NCI-H82 treated with DMSO at 0.1 percent for 48 hours (cell line): ENCODE measurements around the gene CCN2.

Experiments used
- DNase-seq: peaks from one replicate; lab custom pipeline; 2025; ENCODE audit not compliant: unreplicated experiment; lab: John Stamatoyannopoulos, UW

The CCN2 gene

DNA sequence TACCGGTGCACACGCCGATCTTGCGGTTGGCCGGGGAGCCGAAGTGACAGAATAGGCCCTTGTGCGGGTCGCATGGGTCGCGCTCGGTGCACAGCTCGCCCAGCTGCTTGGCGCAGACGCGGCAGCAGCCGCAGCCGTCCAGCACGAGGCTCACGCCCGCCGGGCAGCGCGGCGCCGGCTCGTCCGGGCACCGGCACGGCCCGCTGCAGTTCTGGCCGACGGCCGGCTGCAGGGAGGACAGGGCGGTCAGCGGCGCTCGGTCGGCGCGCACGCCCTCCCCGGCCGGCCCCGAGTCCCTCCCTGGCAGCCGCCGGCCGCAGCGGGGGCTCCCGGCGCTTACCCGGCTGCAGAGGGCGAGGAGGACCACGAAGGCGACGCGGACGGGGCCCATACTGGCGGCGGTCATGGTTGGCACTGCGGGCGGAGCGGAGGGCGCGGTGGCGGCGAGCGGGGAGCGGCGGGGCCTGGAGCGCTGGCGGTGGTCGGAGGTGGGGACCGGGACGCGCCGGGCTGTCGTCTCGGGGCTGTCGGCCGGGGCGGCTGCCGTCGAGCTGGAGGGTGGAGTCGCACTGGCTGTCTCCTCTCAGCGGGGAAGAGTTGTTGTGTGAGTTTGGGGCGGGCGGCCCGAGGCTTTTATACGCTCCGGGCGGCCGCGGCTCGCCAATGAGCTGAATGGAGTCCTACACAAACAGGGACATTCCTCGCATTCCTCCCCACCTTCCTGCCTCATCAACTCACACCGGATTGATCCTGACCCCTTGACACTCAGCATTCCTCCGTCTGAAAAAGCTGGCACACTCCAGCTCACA lies at the start of gene CCN2:
TSS of gene CCN2 (minus strand) at position 606 of the 809 bp plus-strand sequence. CDS start at position 406, 200 bp downstream.
- DNase-seq, result no peak

DNA sequence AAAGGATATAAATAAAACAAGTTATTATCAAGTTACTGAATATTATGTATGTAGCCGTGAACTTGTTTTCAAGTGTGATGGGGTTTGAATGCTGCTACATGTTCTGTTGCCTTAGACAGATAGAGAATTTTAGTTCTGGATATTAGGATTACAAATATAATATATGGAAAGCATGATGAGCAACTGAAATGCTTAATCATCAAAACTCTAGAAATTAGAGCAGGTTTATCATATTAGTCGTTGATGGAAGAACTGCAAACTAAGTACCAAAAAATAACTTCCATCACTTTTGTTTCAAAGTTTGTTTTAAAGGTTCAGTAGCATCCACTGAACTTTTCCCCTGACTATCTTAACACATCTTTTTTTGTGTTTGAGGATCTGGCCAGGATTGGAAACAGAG lies 49.1 kb upstream of the CCN2 start:
- no peak for DNase-seq

DNA sequence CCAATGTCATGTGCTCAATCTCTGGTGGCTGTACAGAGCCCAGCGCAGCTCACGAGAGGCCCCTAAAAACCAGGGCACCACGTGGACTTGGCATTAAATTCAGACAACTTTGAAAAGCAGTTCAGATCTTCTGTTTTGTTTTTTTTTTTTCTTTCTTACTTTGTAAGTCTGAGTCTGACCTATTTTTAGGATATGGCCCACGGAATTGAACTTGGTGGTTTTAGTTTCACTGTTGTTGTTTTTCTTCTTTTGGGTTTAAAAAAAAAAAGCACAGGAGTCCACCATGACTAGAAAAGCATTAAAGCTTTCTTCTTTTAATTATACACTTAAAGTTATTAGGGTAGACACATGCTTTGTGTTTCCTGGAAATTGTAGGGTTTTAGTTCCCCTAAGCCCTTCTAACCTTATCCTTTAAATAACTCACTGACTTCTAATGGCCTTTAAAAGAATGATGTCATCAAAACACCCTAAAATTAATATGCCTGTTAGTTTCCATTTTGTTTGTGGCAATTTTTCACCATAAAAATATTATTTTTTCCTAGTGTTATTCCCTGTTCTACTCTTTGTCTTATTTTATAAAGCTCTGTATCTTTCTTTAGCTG lies 48.5 kb upstream of the CCN2 start:
- DNase-seq, result no peak

GRCh38 chr6:131998255-131998982 lies 47.2 kb upstream of the CCN2 start:
- no peak for DNase-seq

DNA sequence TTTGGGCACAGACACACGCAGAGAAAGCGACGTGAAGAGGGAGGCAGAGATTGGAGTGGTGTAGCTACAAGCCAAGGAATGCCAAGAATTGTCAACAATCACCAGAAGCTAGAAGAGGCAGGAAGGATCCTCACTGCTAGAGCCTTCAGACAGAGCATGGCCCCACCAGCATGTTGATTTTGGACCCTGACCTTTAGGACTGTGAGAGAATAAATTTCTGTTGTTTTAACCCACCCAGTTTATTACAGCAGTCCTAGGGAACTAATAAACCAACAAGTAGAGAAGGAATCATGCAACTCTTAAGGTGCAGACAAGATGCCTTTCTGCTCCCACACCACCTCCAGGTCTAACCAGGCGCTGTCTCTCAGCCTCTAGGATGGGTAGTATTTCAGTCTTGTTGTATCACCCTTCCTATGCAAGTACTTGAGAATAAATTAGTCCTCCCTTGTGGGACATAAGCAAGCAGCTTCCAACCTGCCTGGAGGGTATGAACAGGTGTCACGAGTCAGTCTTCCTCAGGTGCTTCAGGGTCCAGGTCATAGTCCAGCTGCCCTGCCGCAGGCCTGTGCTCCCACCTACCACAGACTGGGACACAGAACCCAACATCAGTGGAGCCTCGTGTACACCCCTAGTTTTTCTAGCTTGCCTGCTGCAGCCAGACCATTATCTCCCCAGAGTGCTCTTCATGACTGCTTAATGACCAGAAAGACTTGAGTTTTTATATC lies 46.4 kb upstream of the CCN2 start:
- no peak for DNase-seq

DNA sequence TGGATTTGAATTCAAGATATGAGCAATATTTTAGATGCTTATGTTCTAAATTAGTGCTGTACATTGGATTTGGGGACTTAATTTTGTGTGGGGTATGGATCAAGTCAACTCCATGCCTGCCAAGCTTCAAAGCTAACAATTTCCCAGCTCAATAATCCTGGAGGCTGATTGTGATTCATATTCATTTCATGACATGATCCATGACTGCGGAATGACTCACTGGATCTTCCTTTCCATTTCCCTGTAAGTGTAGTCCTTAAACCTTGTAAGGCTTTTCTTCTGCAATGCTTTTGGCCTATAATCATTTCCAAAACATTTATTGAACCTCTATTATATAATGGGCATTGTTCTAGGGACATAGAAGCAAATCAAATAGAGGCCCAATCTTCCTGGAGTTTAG lies 44.7 kb upstream of the CCN2 start:
- DNase-seq, result no peak

DNA sequence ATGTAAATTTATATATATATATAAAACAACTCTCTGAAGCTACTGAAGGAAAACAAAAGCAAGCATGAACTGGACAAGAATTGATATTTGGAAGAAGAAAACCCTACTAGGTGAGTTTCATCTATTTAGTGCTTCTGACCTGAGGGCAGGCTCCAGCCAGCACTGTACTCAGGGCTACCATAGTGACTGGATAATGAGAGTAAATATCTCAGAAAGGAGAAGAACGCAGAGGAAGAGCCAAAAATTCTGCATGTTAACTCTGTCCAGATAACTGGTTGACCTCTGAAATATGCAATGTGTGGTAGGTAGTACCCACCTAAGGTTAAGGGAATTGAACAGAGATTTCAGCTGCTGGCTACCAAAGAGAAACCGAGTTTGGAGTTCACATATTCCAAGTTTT lies 41.4 kb upstream of the CCN2 start:
- no peak for DNase-seq

- DNase-seq, result no peak
These were observed 37.9 kb upstream of the CCN2 start for GRCh38 chr6:131989036-131989435.

DNA sequence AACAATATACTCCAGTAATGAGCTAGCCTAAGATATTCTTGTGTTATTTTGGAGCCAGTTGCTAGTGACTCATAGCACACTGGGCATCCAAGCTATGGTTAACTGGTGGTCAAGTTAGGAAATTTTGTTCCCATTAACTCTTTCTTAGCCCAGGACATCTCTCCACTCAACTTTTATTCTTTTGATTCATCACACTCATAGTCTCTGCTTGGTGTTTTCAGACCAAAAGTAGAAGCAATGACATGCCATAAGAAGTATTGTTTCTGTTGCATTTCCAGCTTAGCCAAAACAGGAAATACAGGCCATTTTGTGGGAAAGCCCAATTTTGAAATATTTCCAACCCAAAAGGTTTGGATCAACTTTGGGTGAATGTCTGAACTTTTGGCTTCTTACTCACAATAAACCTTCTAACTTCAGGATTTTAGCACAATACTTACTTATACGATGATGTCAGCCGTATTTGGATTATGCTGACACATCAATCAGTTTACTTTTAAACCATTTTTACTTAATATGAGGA lies 31.6 kb upstream of the CCN2 start:
- DNase-seq, result no peak

DNA sequence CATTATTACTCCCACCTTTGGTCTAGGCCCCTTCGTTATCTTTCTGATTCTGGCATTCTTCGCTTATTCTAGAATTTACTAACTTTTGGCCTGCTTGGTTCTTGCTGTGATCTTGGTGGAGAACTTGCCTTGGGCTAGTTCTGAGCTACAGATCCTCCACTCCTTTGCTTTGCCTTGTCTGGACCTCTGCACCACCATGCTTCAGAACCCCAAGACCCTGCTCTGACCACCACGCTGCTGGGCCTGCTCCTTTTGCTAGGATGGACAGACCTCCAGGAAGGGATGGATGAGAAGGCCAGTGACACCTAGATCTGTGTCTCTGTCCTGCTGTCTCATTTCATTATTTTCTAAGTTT lies 30.4 kb upstream of the CCN2 start:
- DNase-seq, result no peak

GRCh38 chr6:131980791-131981623 lies 29.8 kb upstream of the CCN2 start:
- DNase-seq, result no peak

- DNase-seq, result no peak
These were observed 29.2 kb upstream of the CCN2 start for GRCh38 chr6:131980338-131980790.

GRCh38 chr6:131979515-131980337 lies 28.6 kb upstream of the CCN2 start:
- DNase-seq, result no peak

DNA sequence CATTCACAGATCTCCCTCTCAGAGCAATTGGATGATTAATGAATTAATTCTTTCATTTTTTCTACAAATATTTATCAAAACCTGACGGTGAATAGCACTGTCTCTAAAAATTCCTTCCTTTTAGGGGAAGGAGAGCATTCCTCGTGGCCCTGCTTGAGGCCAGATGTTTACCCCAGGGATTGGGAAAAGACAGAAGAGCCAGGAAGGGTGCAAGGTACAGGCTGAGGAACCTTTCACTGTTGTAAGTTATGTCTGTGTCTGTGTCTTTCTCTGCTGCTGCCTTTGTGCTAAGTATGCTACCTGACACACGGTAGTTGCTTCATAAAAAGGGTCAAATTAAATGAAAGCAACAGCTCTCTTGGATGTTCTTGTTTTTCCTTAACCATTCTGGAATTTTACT lies 27.4 kb upstream of the CCN2 start:
- DNase-seq, result no peak

DNA sequence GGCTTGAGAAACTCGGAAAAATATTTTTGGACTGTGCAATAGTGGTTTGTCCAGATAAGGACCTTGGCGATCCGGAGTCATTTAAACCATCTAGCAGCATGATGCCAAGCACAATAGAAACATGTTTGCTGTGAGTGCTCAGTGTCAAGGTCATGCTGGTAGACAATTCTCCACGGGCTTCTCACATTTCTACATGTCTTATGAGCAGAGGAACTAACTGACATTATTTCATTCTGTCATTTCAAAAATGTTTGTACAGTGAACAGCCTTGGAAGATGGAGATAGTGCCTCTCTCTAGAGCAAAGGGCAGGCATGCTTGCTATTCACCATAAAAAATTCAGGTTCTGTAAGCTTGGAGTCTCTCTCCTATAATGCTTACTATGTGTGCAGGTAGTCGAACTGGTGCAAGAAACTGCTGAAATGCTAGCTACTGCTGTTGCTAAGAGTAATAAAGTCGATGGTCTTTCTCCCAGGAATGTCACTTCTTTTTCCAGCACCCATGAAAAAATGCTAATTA lies 25.4 kb upstream of the CCN2 start:
- DNase-seq, result no peak

DNA sequence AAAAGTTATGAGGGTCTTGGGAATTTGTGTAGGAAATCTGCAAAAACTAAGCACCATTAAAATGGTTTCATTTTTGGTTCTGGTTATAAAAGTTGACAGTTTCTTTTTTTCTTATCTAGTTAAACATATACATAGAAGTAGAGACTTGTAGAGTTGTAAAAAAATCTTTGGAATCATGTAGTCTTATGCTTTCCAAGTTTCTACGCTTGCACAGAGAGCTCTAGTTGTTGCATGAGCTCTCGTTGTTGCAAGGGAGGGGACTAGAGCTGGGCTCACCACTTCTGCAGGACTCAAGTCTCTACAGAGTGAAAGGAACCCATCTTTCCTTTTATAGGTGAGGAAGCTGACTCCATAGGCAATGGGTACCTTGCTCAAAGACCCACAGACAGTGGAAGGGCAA lies 21.6 kb upstream of the CCN2 start:
- no peak for DNase-seq

DNA sequence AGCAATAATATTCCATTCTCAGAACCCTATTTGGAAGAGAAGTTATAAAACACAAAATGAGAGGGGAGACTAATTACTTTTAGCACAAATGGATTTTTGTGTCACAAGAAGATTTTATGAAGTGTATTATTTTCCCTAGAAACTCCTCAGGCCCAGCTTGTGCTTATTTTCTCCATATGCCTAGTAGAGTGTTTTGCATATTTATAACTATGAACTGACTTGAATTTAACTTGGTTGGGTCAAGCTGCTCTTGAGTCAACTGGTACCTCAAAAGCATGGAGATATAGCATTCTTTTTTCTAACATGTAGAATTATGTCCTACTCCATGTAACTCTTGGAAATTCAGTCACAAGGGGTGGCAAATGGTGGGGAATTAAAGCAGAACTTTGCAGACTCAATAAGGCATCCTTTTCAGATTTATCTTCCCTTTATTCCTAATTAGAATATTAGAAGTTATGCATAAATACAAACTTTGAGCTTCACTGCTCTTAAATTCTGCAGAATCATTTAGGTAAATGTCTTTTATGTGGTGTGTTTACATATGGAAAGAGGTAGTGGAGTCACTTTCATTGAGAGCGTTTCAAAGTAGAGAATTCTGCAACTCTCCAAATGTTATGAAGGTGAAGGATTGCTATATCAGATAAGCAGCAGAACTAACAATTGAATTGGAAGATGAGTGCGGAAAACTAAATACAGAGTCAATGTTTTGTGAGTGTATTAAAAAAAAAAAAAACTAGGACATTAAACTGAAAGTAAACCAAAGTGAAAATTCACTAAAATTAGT lies 19.1 kb upstream of the CCN2 start:
- no peak for DNase-seq

DNA sequence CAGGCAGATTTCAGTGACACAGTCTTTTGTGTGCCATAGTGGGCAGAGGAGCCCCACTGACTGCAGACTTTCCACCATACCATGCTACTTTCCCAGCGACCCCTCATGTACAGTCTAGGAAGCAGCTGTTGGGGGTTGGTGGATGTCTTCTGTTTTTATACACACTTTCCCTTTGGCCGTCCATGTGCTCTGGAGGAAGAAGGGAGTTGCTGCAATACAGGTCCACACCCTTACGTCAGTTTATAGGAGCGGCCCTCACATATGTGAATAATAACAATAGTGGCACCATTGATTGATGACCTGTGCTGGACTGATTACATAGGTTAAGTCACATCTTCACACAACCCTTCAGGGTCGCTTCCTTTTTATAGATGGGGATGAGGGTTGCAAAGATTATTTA lies 17.5 kb upstream of the CCN2 start:
- no peak for DNase-seq
